GM20000 (cell line): ENCODE data around the gene DGKQ.

Source experiments
- DNase-seq: peaks from one replicate; pipeline ENCODE4 v3.0.0; 2012; ENCODE audit warnings: low spot score
- TF ChIP-seq, protein P1 (sequence below): IDR thresholded peaks from 2 replicates; pipeline ENCODE4 v1.5.1; 2012; ENCODE audit warnings: mild to moderate bottlenecking, control low read depth; ENCODE audit errors: extremely low read depth, missing control alignments

DGKQ gene

DNA sequence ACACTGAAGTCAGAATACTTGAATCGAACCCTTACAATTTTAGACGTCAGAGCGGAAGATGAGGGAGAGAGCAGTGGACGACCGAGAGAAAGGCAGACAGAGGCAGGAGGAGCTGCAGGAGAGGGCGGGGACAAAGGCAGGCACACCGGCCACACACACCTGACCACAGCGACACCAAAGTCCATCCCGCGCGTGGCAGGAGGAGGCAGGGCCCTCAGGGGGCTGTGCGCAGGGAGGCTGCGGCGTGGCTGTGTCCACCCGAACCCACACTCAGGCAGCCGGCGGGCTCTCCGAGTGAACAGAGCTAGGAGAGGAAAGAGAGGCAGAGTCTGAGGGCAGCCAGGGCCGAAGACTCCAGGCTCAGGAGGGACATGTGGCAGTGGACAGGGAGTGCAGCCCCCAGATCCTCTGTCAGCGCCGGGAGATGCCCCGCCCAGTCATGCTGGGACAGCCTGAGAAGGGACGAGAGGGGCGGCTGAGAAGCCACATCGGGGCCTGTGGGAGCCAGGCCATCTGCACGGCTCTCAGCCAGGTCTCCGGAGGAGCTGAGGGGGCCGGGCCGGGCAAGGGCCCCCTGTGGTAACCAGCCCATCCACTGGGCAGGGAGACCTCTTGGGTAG lies 61.4 kb downstream of the DGKQ start:
- TF ChIP-seq, protein P1, sequence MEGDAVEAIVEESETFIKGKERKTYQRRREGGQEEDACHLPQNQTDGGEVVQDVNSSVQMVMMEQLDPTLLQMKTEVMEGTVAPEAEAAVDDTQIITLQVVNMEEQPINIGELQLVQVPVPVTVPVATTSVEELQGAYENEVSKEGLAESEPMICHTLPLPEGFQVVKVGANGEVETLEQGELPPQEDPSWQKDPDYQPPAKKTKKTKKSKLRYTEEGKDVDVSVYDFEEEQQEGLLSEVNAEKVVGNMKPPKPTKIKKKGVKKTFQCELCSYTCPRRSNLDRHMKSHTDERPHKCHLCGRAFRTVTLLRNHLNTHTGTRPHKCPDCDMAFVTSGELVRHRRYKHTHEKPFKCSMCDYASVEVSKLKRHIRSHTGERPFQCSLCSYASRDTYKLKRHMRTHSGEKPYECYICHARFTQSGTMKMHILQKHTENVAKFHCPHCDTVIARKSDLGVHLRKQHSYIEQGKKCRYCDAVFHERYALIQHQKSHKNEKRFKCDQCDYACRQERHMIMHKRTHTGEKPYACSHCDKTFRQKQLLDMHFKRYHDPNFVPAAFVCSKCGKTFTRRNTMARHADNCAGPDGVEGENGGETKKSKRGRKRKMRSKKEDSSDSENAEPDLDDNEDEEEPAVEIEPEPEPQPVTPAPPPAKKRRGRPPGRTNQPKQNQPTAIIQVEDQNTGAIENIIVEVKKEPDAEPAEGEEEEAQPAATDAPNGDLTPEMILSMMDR = no peak
- no peak for DNase-seq

DNA sequence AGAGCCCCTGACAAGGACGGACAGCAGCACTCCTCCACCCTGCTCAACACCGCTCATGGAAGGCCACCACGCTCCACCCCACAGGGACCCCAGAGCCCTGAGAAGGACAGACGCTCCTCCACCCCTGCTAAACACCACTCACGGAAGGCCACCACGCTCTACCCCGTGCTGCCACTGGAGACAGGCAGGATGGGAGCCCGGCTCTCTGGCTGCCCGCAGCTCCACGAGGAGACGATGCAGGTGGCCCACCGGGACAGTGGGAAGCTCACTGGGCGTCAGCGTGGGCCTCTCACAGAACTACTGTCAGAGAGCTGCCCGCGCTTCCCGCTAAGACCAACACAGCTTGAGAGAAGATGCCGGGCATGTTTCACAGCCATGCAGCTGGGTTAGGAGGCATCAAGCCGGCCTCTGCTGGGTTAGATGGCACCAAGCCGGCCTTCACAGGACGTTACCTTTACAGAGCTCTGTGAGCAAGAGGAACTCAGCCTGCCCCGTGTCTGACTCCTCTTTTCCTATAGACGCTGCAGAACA lies 62.1 kb downstream of the DGKQ start:
- no peak for DNase-seq
- TF ChIP-seq, protein P1 = no peak

DNA sequence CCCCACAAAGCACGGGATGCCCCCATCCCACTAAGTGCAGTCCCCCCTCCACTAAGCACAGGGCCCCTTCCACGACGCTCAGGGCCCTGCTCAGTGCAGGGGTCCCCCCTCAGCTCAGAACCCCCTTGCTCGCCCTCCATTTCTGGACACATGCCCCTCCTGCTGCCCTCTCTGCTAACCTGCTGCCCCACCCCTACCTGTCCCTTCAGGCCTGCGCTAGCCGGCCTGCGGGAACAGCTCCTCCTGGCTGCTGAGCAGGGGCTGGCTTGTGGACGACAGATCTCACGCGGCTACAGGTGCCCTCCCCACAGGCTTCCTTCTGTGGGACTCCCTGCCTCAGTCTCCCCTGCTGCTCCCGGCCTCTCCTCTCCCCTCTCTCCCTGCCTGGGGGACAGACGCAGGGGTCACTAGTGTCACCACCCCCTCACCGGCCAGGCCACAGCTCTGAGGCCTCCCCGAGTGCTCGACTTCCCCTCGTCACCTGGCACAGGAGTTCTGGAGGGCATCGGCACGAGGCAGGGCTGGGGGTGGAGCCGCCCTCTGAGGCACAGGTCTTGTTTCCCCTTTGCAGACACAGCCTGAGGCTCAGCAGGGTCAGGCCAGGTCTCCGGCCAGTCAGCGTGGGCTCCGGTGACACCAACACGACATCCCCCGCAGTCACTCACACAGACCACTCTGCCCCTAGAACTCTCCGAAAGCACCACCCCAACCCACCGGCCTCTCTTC lies 62.8 kb downstream of the DGKQ start:
- TF ChIP-seq, protein P1 = no peak
- DNase-seq = no peak

DNA sequence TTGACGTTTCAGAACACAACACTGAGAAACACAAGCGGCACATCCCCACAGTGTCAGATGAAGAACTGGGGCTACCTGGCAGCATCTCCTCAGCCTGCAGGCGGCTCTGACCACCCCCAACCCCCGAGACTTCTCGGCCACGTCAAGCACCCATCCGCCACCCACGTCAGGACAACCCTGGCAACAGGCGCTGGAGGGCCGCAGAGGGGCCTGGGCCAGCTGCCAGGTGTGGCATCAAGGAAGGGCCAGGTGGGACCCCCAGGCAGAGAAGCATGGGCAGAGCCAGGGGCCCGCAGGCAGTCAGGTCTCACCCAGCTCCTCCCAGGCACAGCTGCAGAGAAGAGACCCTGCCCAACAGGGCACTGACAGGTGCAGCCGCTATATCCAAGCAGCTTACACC lies 63.5 kb downstream of the DGKQ start:
- no peak for DNase-seq
- TF ChIP-seq, protein P1 = no peak

DNA sequence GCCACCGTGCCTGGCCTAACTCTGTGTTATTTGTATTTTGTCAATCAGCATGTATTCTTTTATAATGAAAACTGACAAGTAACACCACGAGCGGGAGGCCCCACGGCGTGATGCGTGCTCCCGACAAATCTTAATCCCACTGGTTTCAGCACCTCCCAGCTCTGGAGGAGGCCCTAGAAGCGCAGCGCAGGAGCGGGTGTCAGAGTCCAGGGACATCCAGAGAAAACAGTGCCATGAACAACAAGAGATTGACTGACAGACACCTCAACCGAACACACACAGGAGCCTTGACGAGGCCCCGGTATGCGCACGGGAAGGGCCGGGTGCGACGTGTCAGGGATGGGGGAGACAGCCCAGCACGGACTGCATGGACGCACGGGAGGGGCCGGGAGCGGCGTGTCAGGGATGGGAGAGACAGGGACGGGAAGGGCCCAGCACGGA lies 64.2 kb downstream of the DGKQ start:
- DNase-seq = no peak
- TF ChIP-seq, protein P1 = no peak
